ENCODE data around the gene GOLT1B. TPM values are rescaled to one million over a fixed set of nuclear protein-coding genes. Genes with fewer than 3 reads are reported as not detected.

The GOLT1B gene
- total RNA-seq, 4 donors from 2014 or later: 13.6 to 25.1 (median 19.6) TPM

DNA sequence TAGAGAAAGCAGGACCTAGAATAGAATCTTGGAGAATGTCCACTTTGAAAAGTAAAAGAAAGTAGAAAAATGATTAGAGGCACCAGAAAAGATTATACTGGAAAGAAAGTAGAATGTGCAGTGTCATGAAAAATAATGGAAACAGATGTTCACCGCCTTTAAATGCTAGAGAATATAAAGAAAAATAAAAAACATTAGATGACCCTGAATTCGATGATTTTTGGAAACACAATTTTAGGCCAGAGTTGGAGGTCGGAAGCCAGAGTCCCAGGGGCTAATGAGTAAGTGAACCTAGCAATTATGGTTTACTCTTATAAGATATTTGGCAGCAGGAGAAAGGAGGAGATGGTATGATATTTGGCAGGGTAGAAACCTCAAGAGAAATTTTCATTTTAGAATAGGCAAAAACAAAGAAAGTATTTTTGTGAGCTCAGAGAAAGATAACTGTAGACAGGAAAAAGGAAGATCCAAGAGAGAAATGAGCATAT, 65.4 kb downstream of the GOLT1B start:
- no peak for TF ChIP-seq POLR2A (IDR thresholded peaks at IDR 0.05)
- TF ChIP-seq, protein P1, sequence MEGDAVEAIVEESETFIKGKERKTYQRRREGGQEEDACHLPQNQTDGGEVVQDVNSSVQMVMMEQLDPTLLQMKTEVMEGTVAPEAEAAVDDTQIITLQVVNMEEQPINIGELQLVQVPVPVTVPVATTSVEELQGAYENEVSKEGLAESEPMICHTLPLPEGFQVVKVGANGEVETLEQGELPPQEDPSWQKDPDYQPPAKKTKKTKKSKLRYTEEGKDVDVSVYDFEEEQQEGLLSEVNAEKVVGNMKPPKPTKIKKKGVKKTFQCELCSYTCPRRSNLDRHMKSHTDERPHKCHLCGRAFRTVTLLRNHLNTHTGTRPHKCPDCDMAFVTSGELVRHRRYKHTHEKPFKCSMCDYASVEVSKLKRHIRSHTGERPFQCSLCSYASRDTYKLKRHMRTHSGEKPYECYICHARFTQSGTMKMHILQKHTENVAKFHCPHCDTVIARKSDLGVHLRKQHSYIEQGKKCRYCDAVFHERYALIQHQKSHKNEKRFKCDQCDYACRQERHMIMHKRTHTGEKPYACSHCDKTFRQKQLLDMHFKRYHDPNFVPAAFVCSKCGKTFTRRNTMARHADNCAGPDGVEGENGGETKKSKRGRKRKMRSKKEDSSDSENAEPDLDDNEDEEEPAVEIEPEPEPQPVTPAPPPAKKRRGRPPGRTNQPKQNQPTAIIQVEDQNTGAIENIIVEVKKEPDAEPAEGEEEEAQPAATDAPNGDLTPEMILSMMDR (IDR thresholded peaks at IDR 0.05): no peak
- DNase-seq (ENCODE audit: low spot score in 2 of 2): no peak
- no peak overlapping the region for H3K4me3 ChIP-seq (ENCODE audit: low read depth, poor library complexity, severe bottlenecking)
- intact Hi-C loops (cut with DNase I; ENCODE audit: low total_unique reads): no loop called here
- WGBS, 2 donors: 79 to 83% methylated on average over 3 of the region's 3 CpGs

Other genes starting within 250 kb of the GOLT1B start
- gene SLCO1A2, start 166.9 kb upstream of the GOLT1B start, total RNA-seq: under 1 TPM in 1 of 4 donors, not detected in 3; 0.04 TPM
- not detected for gene IAPP, start 128.9 kb upstream of the GOLT1B start, total RNA-seq
- 10 to 100 TPM; 17.2 to 29.0 (median 18.3) TPM for gene PYROXD1, start 64.1 kb upstream of the GOLT1B start, total RNA-seq
- 10 to 100 TPM in 3 of 4 donors, 1 to 10 TPM in 1; 7.3 to 25.8 (median 21.4) TPM for gene RECQL, start 154 bp upstream of the GOLT1B start, total RNA-seq
- gene SPX, start 24.5 kb downstream of the GOLT1B start, total RNA-seq: under 1 TPM in 1 of 4 donors, not detected in 3; 0.49 TPM
- not detected for gene GYS2, start 103.1 kb downstream of the GOLT1B start, total RNA-seq
- 10 to 100 TPM; 30.3 to 76.5 (median 54.9) TPM for gene LDHB, start 156.1 kb downstream of the GOLT1B start, total RNA-seq

All from lower leg skin (tissue), 4 donors.